Trophoblast cell (in vitro differentiated cells and primary cell): ENCODE measurements around the gene HES4.
"Not testable (repeated sequence)": the region's sequence is repeated elsewhere in the genome, so short reads cannot be mapped to it uniquely, and the experiment has no call there.

ENCODE experiments used
- DNase-seq, 2 donors: peaks; one replicate each; pipeline ENCODE4 v3.0.0-alpha.2; 2016
- H2AFZ ChIP-seq: 2 replicates; pipeline ENCODE4 v1.6.1; 2013; ENCODE audit warnings: low read length, moderate library complexity, mild to moderate bottlenecking; ENCODE audit not compliant: insufficient read depth, poor library complexity
- H2AK5ac ChIP-seq: 2 replicates; pipeline ENCODE4 v1.6.1; 2013; ENCODE audit warnings: mild to moderate bottlenecking, low read length
- H2BK120ac ChIP-seq: 2 replicates; pipeline ENCODE4 v1.6.1; 2013; ENCODE audit warnings: low read length, mild to moderate bottlenecking, moderate library complexity; ENCODE audit not compliant: insufficient read depth, poor library complexity
- H2BK12ac ChIP-seq: 2 replicates; pipeline ENCODE4 v1.6.1; 2013; ENCODE audit warnings: mild to moderate bottlenecking, low read length, moderate library complexity
- H2BK5ac ChIP-seq: 2 replicates; pipeline ENCODE4 v1.6.1; 2013; ENCODE audit warnings: low read length, low read depth, moderate library complexity, mild to moderate bottlenecking; ENCODE audit not compliant: poor library complexity
- H3K14ac ChIP-seq: 2 replicates; pipeline ENCODE4 v1.6.1; 2013; ENCODE audit warnings: mild to moderate bottlenecking, low read length
- H3K18ac ChIP-seq: 2 replicates; pipeline ENCODE4 v1.6.1; 2013; ENCODE audit warnings: mild to moderate bottlenecking, low read length
- H3K23ac ChIP-seq: 2 replicates; pipeline ENCODE4 v1.6.1; 2013; ENCODE audit warnings: low read length
- H3K27ac ChIP-seq: 2 replicates; pipeline ENCODE4 v1.5.1; 2013; ENCODE audit warnings: low read depth, mild to moderate bottlenecking, inconsistent platforms, low read length, moderate library complexity
- H3K27me3 ChIP-seq: 2 replicates; pipeline ENCODE4 v1.6.1; 2013; ENCODE audit warnings: inconsistent platforms, mild to moderate bottlenecking, low read length, moderate library complexity; ENCODE audit not compliant: insufficient read depth
- H3K36me3 ChIP-seq, 2 experiments: 1 replicate in 1 of 2; 2 replicates in 1 of 2; pipeline ENCODE4 v1.6.1; 2013; ENCODE audit warnings: low read length in 2 of 2, mild to moderate bottlenecking in 2 of 2, moderate library complexity in 1 of 2; ENCODE audit not compliant: insufficient read depth in 2 of 2, control insufficient read depth in 1 of 2
- H3K4ac ChIP-seq: 2 replicates; pipeline ENCODE4 v1.6.1; 2013; ENCODE audit warnings: low read depth, mild to moderate bottlenecking, low read length, moderate library complexity
- H3K4me1 ChIP-seq, 2 experiments: 1 replicate in 1 of 2; 2 replicates in 1 of 2; pipeline ENCODE4 v1.6.1; 2013; ENCODE audit warnings: low read length in 2 of 2, mild to moderate bottlenecking in 2 of 2, moderate library complexity in 1 of 2; ENCODE audit not compliant: insufficient read depth in 2 of 2, control insufficient read depth in 1 of 2
- H3K4me2 ChIP-seq: 2 replicates; pipeline ENCODE4 v1.6.1; 2013; ENCODE audit warnings: inconsistent platforms, mild to moderate bottlenecking, low read length, moderate library complexity
- H3K4me3 ChIP-seq: 2 replicates; pipeline ENCODE4 v1.5.1; 2013; ENCODE audit warnings: mild to moderate bottlenecking, low read depth, low read length, inconsistent platforms
- H3K79me1 ChIP-seq: one replicate; pipeline ENCODE4 v1.6.1; 2013; ENCODE audit warnings: low read length
- H3K79me2 ChIP-seq: 2 replicates; pipeline ENCODE4 v1.6.1; 2013; ENCODE audit warnings: low read length, mild to moderate bottlenecking; ENCODE audit not compliant: control insufficient read depth, insufficient read depth, poor library complexity
- H3K9ac ChIP-seq: 2 replicates; pipeline ENCODE4 v1.6.1; 2013; ENCODE audit warnings: mild to moderate bottlenecking, low read length
- H3K9me3 ChIP-seq: 2 replicates; pipeline ENCODE4 v1.6.1; 2013; ENCODE audit warnings: low read depth, mild to moderate bottlenecking, control low read depth, inconsistent platforms, low read length; ENCODE audit not compliant: insufficient read depth
- H4K12ac ChIP-seq: 2 replicates; pipeline ENCODE4 v1.6.1; 2013; ENCODE audit warnings: low read depth, mild to moderate bottlenecking, low read length, moderate library complexity
- H4K8ac ChIP-seq: 2 replicates; pipeline ENCODE4 v1.6.1; 2013; ENCODE audit warnings: low read depth, mild to moderate bottlenecking, low read length, moderate library complexity
- H4K91ac ChIP-seq: one replicate; pipeline ENCODE4 v1.6.1; 2013; ENCODE audit warnings: low read depth, mild to moderate bottlenecking, low read length, moderate library complexity
- WGBS: extraction: QIAGEN DNeasy Blood & Tissue Kit; methylation state at CpG from one replicate; pipeline ENCODE4 v1.1.7; 2013; ENCODE audit warnings: missing lambda C conversion rate; ENCODE audit not compliant: insufficient read length, insufficient coverage; ENCODE audit errors: extremely low coverage; 5-methylcytosine and 5-hydroxymethylcytosine counted together

The HES4 gene

GRCh38 chr1:1019122-1019999 is 19.5 kb upstream of the HES4 start:
- peak; percentile 67 to 85 for DNase-seq
- Histone ChIP-seq H3K23ac (no peak overlapping the region), H3K36me3 (peaks cover 14 to 20% of the 10 kb centered on the region in 2 experiments), H3K9me3 (peaks cover 5% of the 10 kb centered on the region), H3K9ac (no peak overlapping the region), H3K4ac (no peak overlapping the region), H3K4me2 (peak overlapping the region; percentile 55), H3K27ac (peak overlapping the region; percentile 93), H2BK5ac (no peak overlapping the region), H2BK12ac (peak overlapping the region; percentile 39), H3K79me1 (peaks cover 13% of the 10 kb centered on the region), H2BK120ac (no peak overlapping the region), H3K79me2 (peaks cover 6% of the 10 kb centered on the region), H4K12ac (no peak overlapping the region), H2AFZ (peak overlapping the region; percentile 71), H3K14ac (no peak overlapping the region), H3K4me1 (peaks cover 30 to 41% of the 10 kb centered on the region in 2 experiments), H4K8ac (peak overlapping the region; percentile 78), H4K91ac (peak overlapping the region; percentile 72), H3K27me3 (no peaks in the 10 kb centered on the region), H3K4me3 (peak overlapping the region; percentile 67), H2AK5ac (no peak overlapping the region), H3K18ac (peak overlapping the region; percentile 54)
- no CpG with 5 or more reads among the region's 91 CpGs for WGBS

- H3K9ac ChIP-seq, H4K12ac ChIP-seq, H2BK12ac ChIP-seq, H2AFZ ChIP-seq, H3K79me1 ChIP-seq, H2BK5ac ChIP-seq, H3K4me3 ChIP-seq, H3K9me3 ChIP-seq, H3K4me2 ChIP-seq, H3K18ac ChIP-seq, H4K91ac ChIP-seq, DNase-seq, H3K14ac ChIP-seq, H2AK5ac ChIP-seq, H4K8ac ChIP-seq, H3K27ac ChIP-seq, H3K4ac ChIP-seq, H3K79me2 ChIP-seq, H2BK120ac ChIP-seq, H3K27me3 ChIP-seq, H3K23ac ChIP-seq: not testable (repeated sequence)
- Histone ChIP-seq H3K36me3 (peaks cover 12 to 15% of the 10 kb centered on the region in 2 experiments), H3K4me1 (peaks cover 29 to 41% of the 10 kb centered on the region in 2 experiments)
- WGBS = no CpG with 5 or more reads among the region's 26 CpGs
Observed at GRCh38 chr1:1018321-1018685, 18.4 kb upstream of the HES4 start.

- not testable (repeated sequence) for H3K14ac ChIP-seq, DNase-seq, H3K23ac ChIP-seq, H3K9me3 ChIP-seq, H3K27ac ChIP-seq, H2BK120ac ChIP-seq, H3K4me2 ChIP-seq, H3K36me3 ChIP-seq, H4K8ac ChIP-seq, H2AK5ac ChIP-seq, H2BK5ac ChIP-seq, H3K9ac ChIP-seq, H3K79me2 ChIP-seq, H2BK12ac ChIP-seq, H3K4ac ChIP-seq, H3K18ac ChIP-seq, H4K91ac ChIP-seq, H2AFZ ChIP-seq, H3K27me3 ChIP-seq, H4K12ac ChIP-seq, H3K4me3 ChIP-seq
- Histone ChIP-seq H3K4me1 (peaks cover 22 to 36% of the 10 kb centered on the region in 2 experiments), H3K79me1 (peaks cover 12% of the 10 kb centered on the region)
- no CpG with 5 or more reads among the region's 17 CpGs for WGBS
Observed at GRCh38 chr1:1017397-1018320, 17.8 kb upstream of the HES4 start.

- Histone ChIP-seq H4K12ac (no peak overlapping the region), H2BK12ac (no peak overlapping the region), H3K18ac (no peak overlapping the region), H3K4me3 (no peak overlapping the region), H2AK5ac (no peak overlapping the region), H3K4me2 (no peak overlapping the region), H3K4me1 (peaks cover 10 to 17% of the 10 kb centered on the region in 2 experiments), H3K79me1 (peaks cover 5% of the 10 kb centered on the region), H3K23ac (no peak overlapping the region), H3K14ac (no peak overlapping the region), H3K27ac (no peak overlapping the region), H3K9me3 (peaks cover 7% of the 10 kb centered on the region), H2AFZ (no peak overlapping the region), H4K8ac (no peak overlapping the region), H2BK120ac (no peak overlapping the region), H3K9ac (no peak overlapping the region), H3K4ac (no peak overlapping the region), H3K27me3 (no peaks in the 10 kb centered on the region), H3K79me2 (peaks cover under 1% of the 10 kb centered on the region), H3K36me3 (no peaks in the 10 kb centered on the region), H4K91ac (no peak overlapping the region), H2BK5ac (no peak overlapping the region)
- no peak for DNase-seq
- no CpG with 5 or more reads among the region's 20 CpGs for WGBS
Observed at GRCh38 chr1:1014799-1015681, 15.1 kb upstream of the HES4 start.
